GM23338 (cell line): ENCODE results near the gene RAC2. TPM values are rescaled to one million over a fixed set of nuclear protein-coding genes. Genes with fewer than 3 reads are reported as not detected.
"Not testable (repeated sequence)": the region's sequence is repeated elsewhere in the genome, so short reads cannot be mapped to it uniquely, and the experiment has no call there.

Experiments used
- ATAC-seq: fragments of 200-7000 bp; cut with Tn5 transposase; 3 replicates; pipeline ENCODE4 v1.9.1; 2020
- DNase-seq: peaks from one replicate; pipeline ENCODE4 v3.0.0-alpha.2; 2015; ENCODE audit warnings: low spot score
- H2AFZ ChIP-seq: fragments of 200-600 bp; sonication (generic); 2 replicates; pipeline ENCODE4 v1.8.0; 2016; ENCODE audit warnings: antibody characterized with exemption, mild to moderate bottlenecking, moderate library complexity
- H3F3A ChIP-seq: fragments of 200-600 bp; sonication (generic); replicated peaks from 2 replicates; pipeline ENCODE4 v1.8.0; 2017; ENCODE audit warnings: antibody characterized with exemption, mixed run types, low read depth
- H3K27ac ChIP-seq: fragments of 200-600 bp; sonication (generic); 2 replicates; pipeline ENCODE4 v1.6.1; 2016; ENCODE audit warnings: low read depth
- H3K27me3 ChIP-seq: fragments of 200-600 bp; sonication (generic); 2 replicates; pipeline ENCODE4 v1.8.0; 2016; ENCODE audit warnings: mild to moderate bottlenecking, mixed run types, moderate library complexity; ENCODE audit not compliant: insufficient read depth
- H3K36me3 ChIP-seq: fragments of 200-600 bp; sonication (generic); 2 replicates; pipeline ENCODE4 v1.8.0; 2016; ENCODE audit warnings: mild to moderate bottlenecking; ENCODE audit not compliant: insufficient read depth
- H3K4me1 ChIP-seq: fragments of 200-600 bp; sonication (generic); 2 replicates; pipeline ENCODE4 v1.8.0; 2016; ENCODE audit warnings: mild to moderate bottlenecking, moderate library complexity; ENCODE audit not compliant: insufficient read depth
- H3K4me2 ChIP-seq: fragments of 200-600 bp; sonication (generic); 2 replicates; pipeline ENCODE4 v1.7.1; 2017; ENCODE audit warnings: mixed run types
- H3K4me3 ChIP-seq: fragments of 200-600 bp; sonication (generic); 2 replicates; pipeline ENCODE4 v1.6.1; 2016; ENCODE audit warnings: mixed run types
- H3K79me2 ChIP-seq: fragments of 200-600 bp; sonication (generic); replicated peaks from 2 replicates; pipeline ENCODE4 v1.8.0; 2017; ENCODE audit warnings: mild to moderate bottlenecking; ENCODE audit not compliant: insufficient read depth
- H3K9me2 ChIP-seq: fragments of 200-600 bp; sonication (generic); 2 replicates; pipeline ENCODE4 v1.8.0; 2017; ENCODE audit not compliant: insufficient read depth
- H4K20me1 ChIP-seq: fragments of 200-600 bp; sonication (generic); replicated peaks from 2 replicates; pipeline ENCODE4 v1.8.0; 2017; ENCODE audit warnings: mild to moderate bottlenecking; ENCODE audit not compliant: insufficient read depth
- H3K27ac Mint-ChIP-seq: 2 replicates; pipeline ENCODE4 v1.8.0; 2020; ENCODE audit warnings: inconsistent platforms, mild to moderate bottlenecking, moderate library complexity, mixed read lengths
- H3K27me3 Mint-ChIP-seq: 3 replicates; pipeline ENCODE4 v1.8.0; 2022; ENCODE audit warnings: low read depth, mild to moderate bottlenecking, moderate library complexity, mixed read lengths, inconsistent platforms; ENCODE audit not compliant: insufficient read depth, poor library complexity
- H3K36me3 Mint-ChIP-seq: 3 replicates; pipeline ENCODE4 v1.8.0; 2021; ENCODE audit warnings: low read depth, mild to moderate bottlenecking, inconsistent platforms, moderate library complexity, mixed read lengths
- H3K4me1 Mint-ChIP-seq: 3 replicates; pipeline ENCODE4 v1.8.0; 2020; ENCODE audit warnings: mild to moderate bottlenecking, inconsistent platforms, mixed read lengths
- H3K4me3 Mint-ChIP-seq: 3 replicates; pipeline ENCODE4 v1.8.0; 2021; ENCODE audit warnings: moderate library complexity, mild to moderate bottlenecking, inconsistent platforms, mixed read lengths
- H3K9me3 Mint-ChIP-seq: 3 replicates; pipeline ENCODE4 v1.8.0; 2020; ENCODE audit warnings: moderate library complexity, mild to moderate bottlenecking, inconsistent platforms, mixed read lengths
- CREB1 ChIP-seq: fragments of 250-450 bp; sonication (Bioruptor Pico); IDR thresholded peaks from 2 replicates; pipeline ENCODE4 v1.5.0; 2020; ENCODE audit warnings: low read depth, mild to moderate bottlenecking, moderate library complexity
- ETS1 ChIP-seq: IDR thresholded peaks from 2 replicates; pipeline ENCODE4 v1.6.1; 2016; ENCODE audit warnings: antibody characterized with exemption
- EZH2phosphoT487 ChIP-seq: fragments of 200-600 bp; sonication (generic); IDR thresholded peaks from one replicate; pipeline ENCODE4 v1.8.1; 2018; ENCODE audit warnings: antibody characterized with exemption; ENCODE audit not compliant: unreplicated experiment
- POLR2AphosphoS5 ChIP-seq: IDR thresholded peaks from 2 replicates; pipeline ENCODE4 v1.6.1; 2016; ENCODE audit warnings: antibody characterized with exemption, low read depth
- polyA plus RNA-seq: library from polyadenylated mRNA; unstranded; fragments of >200 nt; fragmentation: Nextera tagmentation; extraction: Ambion mirVana; gene quantifications from 2 replicates; pipeline ENCODE4 v1.2.1, GENCODE V29; 2016
- total RNA-seq: library from RNA; depleted of rRNA; stranded (reverse); fragments of >200 nt; shearing (Covaris generic); gene quantifications from 2 replicates; pipeline ENCODE4 v1.2.3, GENCODE V29; 2014
- TF ChIP-seq, protein P1 (sequence below), 2 experiments: fragments of 200-600 bp in 1 of 2; sonication (generic) in 1 of 2; conservative IDR thresholded peaks; 2 replicates each; pipeline versions ENCODE4 v1.5.1 to v1.6.1; 2016 to 2017; ENCODE audit warnings: antibody characterized with exemption in 2 of 2, low read depth in 2 of 2, mild to moderate bottlenecking in 2 of 2, moderate library complexity in 1 of 2
- TF ChIP-seq, protein P2 (sequence below): IDR thresholded peaks from one replicate; pipeline ENCODE4 v1.6.1; 2018; ENCODE audit warnings: antibody characterized with exemption; ENCODE audit not compliant: unreplicated experiment

Gene RAC2
- total and polyA plus RNA-seq, 2 experiments from 2014 or later = 2.4 to 2.7 TPM

GRCh38 chr22:37233371-37233750 lies 10.7 kb downstream of the RAC2 start:
- not testable (repeated sequence) for H3K36me3 Mint-ChIP-seq, H3K27ac ChIP-seq, H3K9me3 Mint-ChIP-seq, H3K9me2 ChIP-seq, H2AFZ ChIP-seq, H3K4me2 ChIP-seq, H3K36me3 ChIP-seq, H3F3A ChIP-seq, H3K79me2 ChIP-seq, H4K20me1 ChIP-seq, H3K4me1 ChIP-seq, ATAC-seq, H3K4me3 Mint-ChIP-seq, DNase-seq, H3K4me1 Mint-ChIP-seq, H3K27ac Mint-ChIP-seq, H3K27me3 ChIP-seq, H3K4me3 ChIP-seq
- peaks cover 17% of the 10 kb centered on the region for H3K27me3 Mint-ChIP-seq

- Histone ChIP-seq H3F3A (no peaks in the 10 kb centered on the region), H3K27ac (no peak overlapping the region), H3K4me1 (no peaks in the 10 kb centered on the region), H3K79me2 (no peaks in the 10 kb centered on the region), H3K9me2 (no peaks in the 10 kb centered on the region), H4K20me1 (no peaks in the 10 kb centered on the region), H3K4me3 (no peak overlapping the region), H3K36me3 (no peaks in the 10 kb centered on the region), H3K27me3 (no peaks in the 10 kb centered on the region), H2AFZ (no peak overlapping the region), H3K4me2 (no peak overlapping the region)
- H3K36me3 Mint-ChIP-seq = no peaks in the 10 kb centered on the region
- ATAC-seq (no peak), DNase-seq (no peak)
- peaks cover 9% of the 10 kb centered on the region for H3K4me1 Mint-ChIP-seq
- no peak overlapping the region for H3K27ac Mint-ChIP-seq
- no peak overlapping the region for H3K4me3 Mint-ChIP-seq
- TF ChIP-seq CREB1 (CRISPR knock-in tag) (no peak), EZH2phosphoT487 (no peak), ETS1 (no peak), POLR2AphosphoS5 (no peak)
- TF ChIP-seq, protein P1, sequence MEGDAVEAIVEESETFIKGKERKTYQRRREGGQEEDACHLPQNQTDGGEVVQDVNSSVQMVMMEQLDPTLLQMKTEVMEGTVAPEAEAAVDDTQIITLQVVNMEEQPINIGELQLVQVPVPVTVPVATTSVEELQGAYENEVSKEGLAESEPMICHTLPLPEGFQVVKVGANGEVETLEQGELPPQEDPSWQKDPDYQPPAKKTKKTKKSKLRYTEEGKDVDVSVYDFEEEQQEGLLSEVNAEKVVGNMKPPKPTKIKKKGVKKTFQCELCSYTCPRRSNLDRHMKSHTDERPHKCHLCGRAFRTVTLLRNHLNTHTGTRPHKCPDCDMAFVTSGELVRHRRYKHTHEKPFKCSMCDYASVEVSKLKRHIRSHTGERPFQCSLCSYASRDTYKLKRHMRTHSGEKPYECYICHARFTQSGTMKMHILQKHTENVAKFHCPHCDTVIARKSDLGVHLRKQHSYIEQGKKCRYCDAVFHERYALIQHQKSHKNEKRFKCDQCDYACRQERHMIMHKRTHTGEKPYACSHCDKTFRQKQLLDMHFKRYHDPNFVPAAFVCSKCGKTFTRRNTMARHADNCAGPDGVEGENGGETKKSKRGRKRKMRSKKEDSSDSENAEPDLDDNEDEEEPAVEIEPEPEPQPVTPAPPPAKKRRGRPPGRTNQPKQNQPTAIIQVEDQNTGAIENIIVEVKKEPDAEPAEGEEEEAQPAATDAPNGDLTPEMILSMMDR (conservative IDR thresholded peaks at IDR 0.05; ENCODE audit: low read depth in 2 of 2) = no peak
- TF ChIP-seq, protein P2, sequence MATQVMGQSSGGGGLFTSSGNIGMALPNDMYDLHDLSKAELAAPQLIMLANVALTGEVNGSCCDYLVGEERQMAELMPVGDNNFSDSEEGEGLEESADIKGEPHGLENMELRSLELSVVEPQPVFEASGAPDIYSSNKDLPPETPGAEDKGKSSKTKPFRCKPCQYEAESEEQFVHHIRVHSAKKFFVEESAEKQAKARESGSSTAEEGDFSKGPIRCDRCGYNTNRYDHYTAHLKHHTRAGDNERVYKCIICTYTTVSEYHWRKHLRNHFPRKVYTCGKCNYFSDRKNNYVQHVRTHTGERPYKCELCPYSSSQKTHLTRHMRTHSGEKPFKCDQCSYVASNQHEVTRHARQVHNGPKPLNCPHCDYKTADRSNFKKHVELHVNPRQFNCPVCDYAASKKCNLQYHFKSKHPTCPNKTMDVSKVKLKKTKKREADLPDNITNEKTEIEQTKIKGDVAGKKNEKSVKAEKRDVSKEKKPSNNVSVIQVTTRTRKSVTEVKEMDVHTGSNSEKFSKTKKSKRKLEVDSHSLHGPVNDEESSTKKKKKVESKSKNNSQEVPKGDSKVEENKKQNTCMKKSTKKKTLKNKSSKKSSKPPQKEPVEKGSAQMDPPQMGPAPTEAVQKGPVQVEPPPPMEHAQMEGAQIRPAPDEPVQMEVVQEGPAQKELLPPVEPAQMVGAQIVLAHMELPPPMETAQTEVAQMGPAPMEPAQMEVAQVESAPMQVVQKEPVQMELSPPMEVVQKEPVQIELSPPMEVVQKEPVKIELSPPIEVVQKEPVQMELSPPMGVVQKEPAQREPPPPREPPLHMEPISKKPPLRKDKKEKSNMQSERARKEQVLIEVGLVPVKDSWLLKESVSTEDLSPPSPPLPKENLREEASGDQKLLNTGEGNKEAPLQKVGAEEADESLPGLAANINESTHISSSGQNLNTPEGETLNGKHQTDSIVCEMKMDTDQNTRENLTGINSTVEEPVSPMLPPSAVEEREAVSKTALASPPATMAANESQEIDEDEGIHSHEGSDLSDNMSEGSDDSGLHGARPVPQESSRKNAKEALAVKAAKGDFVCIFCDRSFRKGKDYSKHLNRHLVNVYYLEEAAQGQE = no peak
- H3K9me3 Mint-ChIP-seq = no peaks in the 10 kb centered on the region
- H3K27me3 Mint-ChIP-seq = peaks cover 11% of the 10 kb centered on the region
Observed at GRCh38 chr22:37232140-37232998, 11.7 kb downstream of the RAC2 start.
